Measurements from ENCODE around the gene CAPRIN2. TPM values are rescaled to one million over a fixed set of nuclear protein-coding genes. Genes with fewer than 3 reads are reported as not detected.

CAPRIN2 gene
- total and polyA plus RNA-seq, 8 donors = 6.7 to 154 (median 25.7) TPM

- 7 to 13% (median 8%) methylated on average over 5 to 6 of the region's 6 CpGs for WGBS, 5 donors
- Histone ChIP-seq H3K4me1 (peaks cover 18 to 44% (median 38%) of the 10 kb centered on the region in 4 donors), H3K27ac (peak overlapping the region; percentile 85 to 91 (median 87)), H3K36me3 (no peaks in the 10 kb centered on the region), H3K27me3 (no peaks in the 10 kb centered on the region), H3K9me3 (no peaks in the 10 kb centered on the region), H3K4me3 (peak overlapping the region; percentile 90 to 96 (median 95))
- no peak for DNase-seq
- intact Hi-C loops (cut with DNase I; ENCODE audit: low total_unique reads) = no loop called here
- TF ChIP-seq POLR2AphosphoS5 (IDR thresholded peaks at IDR 0.05) = no peak
- TF ChIP-seq CTCF (IDR thresholded peaks at IDR 0.05) = no peak
- no peak for TF ChIP-seq POLR2A (IDR thresholded peaks at IDR 0.05)
- no peak for TF ChIP-seq EP300 (IDR thresholded peaks at IDR 0.05)
These were observed 58.7 kb downstream of the CAPRIN2 start for GRCh38 chr12:30696103-30696408.

- 0 to 1% (median 0%) methylated on average over 50 to 71 of the region's 71 CpGs for WGBS, 5 donors
These were observed 59.3 kb downstream of the CAPRIN2 start, which contains the start of gene IPO8 for GRCh38 chr12:30695199-30696102. TSS of gene IPO8 (minus strand) at chr12:30695869. CDS start at chr12:30695647, 222 bp downstream.

GRCh38 chr12:30694412-30695198 lies 60.1 kb downstream of the CAPRIN2 start:
- H3K36me3 ChIP-seq = peaks cover 0 to 4% (median 0%) of the 10 kb centered on the region in 4 donors
- H3K27ac ChIP-seq = peak overlapping the region; percentile 85 to 91 (median 87)
- H3K9me3 ChIP-seq = no peaks in the 10 kb centered on the region
- intact Hi-C loops (cut with DNase I; ENCODE audit: low total_unique reads) = no loop called here
- DNase-seq = peak; percentile 40 to 77
- H3K4me1 ChIP-seq = peaks cover 18 to 47% (median 40%) of the 10 kb centered on the region in 4 donors
- H3K4me3 ChIP-seq = peak overlapping the region; percentile 90 to 96 (median 95)
- WGBS, 5 donors = 5 to 10% (median 5%) methylated on average over 16 of the region's 16 CpGs
- no peaks in the 10 kb centered on the region for H3K27me3 ChIP-seq
- TF ChIP-seq EP300 (IDR thresholded peaks at IDR 0.05) (no peak), POLR2A (IDR thresholded peaks at IDR 0.05) (no peak), POLR2AphosphoS5 (IDR thresholded peaks at IDR 0.05) (no peak), CTCF (IDR thresholded peaks at IDR 0.05) (no peak)

More at GRCh38 chr12:30695199-30696102, 59.3 kb downstream of the CAPRIN2 start, which contains the start of gene IPO8:
- Histone ChIP-seq H3K36me3 (no peaks in the 10 kb centered on the region), H3K27ac (peak within 1 kb of the TSS; percentile 85 to 91 (median 87)), H3K9me3 (no peaks in the 10 kb centered on the region), H3K27me3 (no peaks in the 10 kb centered on the region), H3K4me1 (peaks cover 18 to 47% (median 40%) of the 10 kb centered on the region in 4 donors), H3K4me3 (peak within 1 kb of the TSS; percentile 90 to 96 (median 95))
- TF ChIP-seq CTCF (IDR thresholded peaks at IDR 0.05) (peak in 2 of 7 experiments; percentile 2 to 16), POLR2AphosphoS5 (IDR thresholded peaks at IDR 0.05) (peak; percentile 73 to 93 (median 76)), EP300 (IDR thresholded peaks at IDR 0.05) (no peak)
- intact Hi-C loops (cut with DNase I; ENCODE audit: low total_unique reads) = no loop called here
- DNase-seq = peak; percentile 92 to 98

- intact Hi-C loops (cut with DNase I; ENCODE audit: low total_unique reads) = no loop called here
- Histone ChIP-seq H3K4me1 (peaks cover 18 to 47% (median 42%) of the 10 kb centered on the region in 4 donors), H3K36me3 (peaks cover 0 to 5% (median 0%) of the 10 kb centered on the region in 4 donors), H3K27me3 (no peaks in the 10 kb centered on the region), H3K27ac (no peak overlapping the region), H3K9me3 (no peaks in the 10 kb centered on the region), H3K4me3 (no peak overlapping the region)
- TF ChIP-seq POLR2AphosphoS5 (IDR thresholded peaks at IDR 0.05) (no peak), CTCF (IDR thresholded peaks at IDR 0.05) (no peak), EP300 (IDR thresholded peaks at IDR 0.05) (no peak), POLR2A (IDR thresholded peaks at IDR 0.05) (no peak)
- DNase-seq = no peak
- WGBS, 5 donors = 63 to 81% (median 75%) methylated on average over 5 of the region's 5 CpGs
These were observed 62.3 kb downstream of the CAPRIN2 start for GRCh38 chr12:30692470-30692869.
